GM21717 (cell line): ENCODE measurements around the gene SF3A2.
A peak's percentile ranks its signal among the peaks of the same experiment; 100 is the strongest.

Experiments used
- ATAC-seq: cut with Tn5 transposase; IDR thresholded peaks from one replicate; pipeline ENCODE4 v1.9.1; 2021; ENCODE audit warnings: mild to moderate bottlenecking, moderate library complexity; ENCODE audit not compliant: unreplicated experiment

SF3A2 gene

GRCh38 chr19:2252055-2252796 is 15.6 kb downstream of the SF3A2 start:
- no peak for ATAC-seq

GRCh38 chr19:2252797-2253105 is 16.1 kb downstream of the SF3A2 start:
- no peak for ATAC-seq

GRCh38 chr19:2253106-2254063 is 16.8 kb downstream of the SF3A2 start:
- no peak for ATAC-seq

- ATAC-seq, result no peak
Measured at GRCh38 chr19:2254064-2254872, 17.6 kb downstream of the SF3A2 start.

GRCh38 chr19:2255112-2255845 is 18.7 kb downstream of the SF3A2 start:
- no peak for ATAC-seq

- no peak for ATAC-seq
Measured at GRCh38 chr19:2255982-2256685, 19.5 kb downstream of the SF3A2 start, which contains the start of gene JSRP1. Gene JSRP1, minus strand, starts transcription at chr19:2256417. Its CDS starts 1,103 bp downstream, at chr19:2255314.

- ATAC-seq, result no peak
Measured at GRCh38 chr19:2259336-2259735, 22.7 kb downstream of the SF3A2 start.

GRCh38 chr19:2260341-2260805 is 23.7 kb downstream of the SF3A2 start:
- ATAC-seq, result no peak

GRCh38 chr19:2261438-2262172 is 25.0 kb downstream of the SF3A2 start:
- ATAC-seq, result no peak

- no peak for ATAC-seq
Measured at GRCh38 chr19:2266183-2266993, 29.8 kb downstream of the SF3A2 start.

GRCh38 chr19:2268480-2268830 is 31.8 kb downstream of the SF3A2 start:
- no peak for ATAC-seq

GRCh38 chr19:2268861-2269243 is 32.2 kb downstream of the SF3A2 start:
- ATAC-seq, result no peak

GRCh38 chr19:2269244-2270156 is 32.9 kb downstream of the SF3A2 start:
- ATAC-seq, result peak; percentile 43

GRCh38 chr19:2270157-2270422 is 33.5 kb downstream of the SF3A2 start:
- no peak for ATAC-seq

GRCh38 chr19:2270423-2271233 is 34.0 kb downstream of the SF3A2 start:
- no peak for ATAC-seq

GRCh38 chr19:2271234-2272103 is 34.8 kb downstream of the SF3A2 start:
- no peak for ATAC-seq
